T-helper 2 cell treated with Interferon-gamma antibody and Interleukin-4, amounts not matched to agents 5 μg/mL and 100 μg/mL, for 36 hours (primary cell): ENCODE results near the gene SLC35G6.
"Not testable (repeated sequence)": the region's sequence is repeated elsewhere in the genome, so short reads cannot be mapped to it uniquely, and the experiment has no call there.

ENCODE experiments used
- DNase-seq: peaks from one replicate; pipeline ENCODE4 v3.0.0; 2021; ENCODE audit warnings: low spot score
- H3K27ac Mint-ChIP-seq: one replicate; pipeline ENCODE4 v1.8.0; 2021; ENCODE audit warnings: mild to moderate bottlenecking, mixed read lengths
- H3K27me3 Mint-ChIP-seq: one replicate; pipeline ENCODE4 v1.8.0; 2021; ENCODE audit warnings: low read depth, mixed read lengths
- H3K36me3 Mint-ChIP-seq: one replicate; pipeline ENCODE4 v1.8.0; 2021; ENCODE audit warnings: low read depth, mixed read lengths
- H3K4me1 Mint-ChIP-seq: one replicate; pipeline ENCODE4 v1.8.0; 2021; ENCODE audit warnings: low read depth, mixed read lengths
- H3K4me3 Mint-ChIP-seq: one replicate; pipeline ENCODE4 v1.8.0; 2022; ENCODE audit warnings: mild to moderate bottlenecking, moderate library complexity, mixed read lengths
- H3K9me3 Mint-ChIP-seq: one replicate; pipeline ENCODE4 v1.8.0; 2021; ENCODE audit warnings: mixed read lengths

SLC35G6 gene

GRCh38 chr17:7466639-7467341 lies 14.5 kb upstream of the SLC35G6 start:
- H3K4me1 Mint-ChIP-seq = peaks cover 4% of the 10 kb centered on the region
- H3K9me3 Mint-ChIP-seq = no peaks in the 10 kb centered on the region
- no peak overlapping the region for H3K4me3 Mint-ChIP-seq
- no peak overlapping the region for H3K27ac Mint-ChIP-seq
- DNase-seq = no peak
- H3K27me3 Mint-ChIP-seq = no peaks in the 10 kb centered on the region
- H3K36me3 Mint-ChIP-seq = peaks cover 10% of the 10 kb centered on the region

- no peak overlapping the region for H3K27ac Mint-ChIP-seq
- H3K9me3 Mint-ChIP-seq = no peaks in the 10 kb centered on the region
- peaks cover 7% of the 10 kb centered on the region for H3K4me1 Mint-ChIP-seq
Measured at GRCh38 chr17:7467498-7467897, 13.7 kb upstream of the SLC35G6 start.

GRCh38 chr17:7468290-7468689 lies 13.0 kb upstream of the SLC35G6 start:
- H3K4me3 Mint-ChIP-seq = no peak overlapping the region
- H3K4me1 Mint-ChIP-seq = peaks cover 7% of the 10 kb centered on the region
- H3K36me3 Mint-ChIP-seq = peaks cover 8% of the 10 kb centered on the region
- H3K9me3 Mint-ChIP-seq = no peaks in the 10 kb centered on the region
- no peak overlapping the region for H3K27ac Mint-ChIP-seq
- DNase-seq = no peak
- H3K27me3 Mint-ChIP-seq = no peaks in the 10 kb centered on the region

More at GRCh38 chr17:7467498-7467897, 13.7 kb upstream of the SLC35G6 start:
- peaks cover 10% of the 10 kb centered on the region for H3K36me3 Mint-ChIP-seq
- H3K4me3 Mint-ChIP-seq = no peak overlapping the region
- no peak for DNase-seq
- no peaks in the 10 kb centered on the region for H3K27me3 Mint-ChIP-seq

- no peaks in the 10 kb centered on the region for H3K27me3 Mint-ChIP-seq
- no peaks in the 10 kb centered on the region for H3K9me3 Mint-ChIP-seq
- no peak overlapping the region for H3K27ac Mint-ChIP-seq
- H3K4me3 Mint-ChIP-seq = no peak overlapping the region
- H3K36me3 Mint-ChIP-seq = peaks cover 8% of the 10 kb centered on the region
- peaks cover 7% of the 10 kb centered on the region for H3K4me1 Mint-ChIP-seq
- DNase-seq = no peak
Measured at GRCh38 chr17:7468804-7469389, 12.3 kb upstream of the SLC35G6 start.

DNA sequence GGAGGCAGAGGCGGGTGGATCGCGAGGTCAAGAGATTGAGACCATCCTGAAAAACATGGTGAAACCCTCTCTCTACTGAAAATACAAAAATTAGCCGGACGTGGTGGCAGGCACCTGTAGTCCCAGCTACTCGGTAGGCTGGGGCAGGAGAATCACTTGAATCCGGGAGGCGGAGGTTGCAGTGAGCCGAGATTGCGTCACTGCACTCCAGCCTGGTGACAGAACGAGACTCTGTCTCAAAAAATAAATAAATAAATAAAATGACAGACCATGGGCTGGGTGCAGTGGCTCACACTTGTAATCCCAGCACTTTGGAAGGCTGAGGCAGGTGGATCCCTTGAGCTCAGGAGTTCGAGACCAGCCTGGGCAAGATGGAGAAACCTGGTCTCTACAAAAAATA lies 11.4 kb upstream of the SLC35G6 start:
- H3K4me3 Mint-ChIP-seq, DNase-seq, H3K4me1 Mint-ChIP-seq, H3K9me3 Mint-ChIP-seq, H3K36me3 Mint-ChIP-seq, H3K27ac Mint-ChIP-seq, H3K27me3 Mint-ChIP-seq: not testable (repeated sequence)

DNA sequence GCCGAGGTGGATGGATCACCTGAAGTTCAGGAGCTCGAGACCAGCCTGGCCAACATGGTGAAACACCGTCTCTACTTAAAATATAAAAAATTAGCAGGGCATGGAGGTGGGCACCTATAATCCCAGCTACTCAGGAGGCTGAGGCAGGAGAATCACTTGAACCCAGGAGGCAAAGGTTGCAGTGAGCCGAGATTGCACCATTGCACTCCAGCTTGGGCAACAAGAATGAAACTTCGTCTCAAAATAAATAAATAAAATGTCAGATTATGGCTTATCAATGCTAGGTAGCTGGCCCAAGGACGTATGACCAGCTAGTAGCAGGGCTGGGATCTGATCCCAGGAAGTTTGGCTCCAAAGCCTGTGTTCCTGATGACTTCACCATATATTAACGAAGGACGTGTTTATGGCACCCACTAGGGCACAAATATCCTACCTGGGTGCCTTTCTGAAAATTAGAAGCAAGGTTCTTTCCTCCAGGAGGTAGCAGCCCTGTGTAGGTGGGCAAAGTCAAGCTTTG lies 10.7 kb upstream of the SLC35G6 start:
- H3K9me3 Mint-ChIP-seq, H3K27ac Mint-ChIP-seq, DNase-seq, H3K27me3 Mint-ChIP-seq, H3K4me1 Mint-ChIP-seq, H3K4me3 Mint-ChIP-seq, H3K36me3 Mint-ChIP-seq: not testable (repeated sequence)

DNA sequence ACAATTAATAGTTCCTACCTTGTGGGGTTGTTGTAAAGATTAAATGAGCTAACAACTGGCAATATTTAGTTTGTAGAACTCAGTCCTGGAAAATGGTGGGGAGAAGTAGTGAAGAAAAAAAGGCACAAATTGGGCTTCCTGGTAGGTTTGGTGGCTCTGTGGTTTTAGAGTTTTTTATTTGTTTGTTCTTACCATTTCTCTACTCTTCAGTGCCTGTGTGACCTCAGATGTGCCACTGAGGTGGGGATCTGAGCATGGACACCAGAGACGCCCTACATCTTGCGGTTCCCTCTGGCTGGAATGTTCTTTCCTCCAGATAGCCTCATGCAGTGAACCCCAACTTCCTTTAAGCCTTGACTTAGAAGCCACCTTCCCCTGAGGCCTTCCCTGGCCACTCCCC lies 9.5 kb upstream of the SLC35G6 start:
- Mint-ChIP-seq H3K27me3 (no peaks in the 10 kb centered on the region), H3K4me3 (no peak overlapping the region), H3K9me3 (no peaks in the 10 kb centered on the region), H3K27ac (peak overlapping the region; percentile 55), H3K36me3 (peaks cover 3% of the 10 kb centered on the region), H3K4me1 (peaks cover 16% of the 10 kb centered on the region)
- no peak for DNase-seq

GRCh38 chr17:7474767-7475166 lies 6.5 kb upstream of the SLC35G6 start:
- H3K27me3 Mint-ChIP-seq, H3K9me3 Mint-ChIP-seq, H3K27ac Mint-ChIP-seq, H3K4me3 Mint-ChIP-seq, DNase-seq, H3K36me3 Mint-ChIP-seq: not testable (repeated sequence)
- H3K4me1 Mint-ChIP-seq = peaks cover 34% of the 10 kb centered on the region

DNA sequence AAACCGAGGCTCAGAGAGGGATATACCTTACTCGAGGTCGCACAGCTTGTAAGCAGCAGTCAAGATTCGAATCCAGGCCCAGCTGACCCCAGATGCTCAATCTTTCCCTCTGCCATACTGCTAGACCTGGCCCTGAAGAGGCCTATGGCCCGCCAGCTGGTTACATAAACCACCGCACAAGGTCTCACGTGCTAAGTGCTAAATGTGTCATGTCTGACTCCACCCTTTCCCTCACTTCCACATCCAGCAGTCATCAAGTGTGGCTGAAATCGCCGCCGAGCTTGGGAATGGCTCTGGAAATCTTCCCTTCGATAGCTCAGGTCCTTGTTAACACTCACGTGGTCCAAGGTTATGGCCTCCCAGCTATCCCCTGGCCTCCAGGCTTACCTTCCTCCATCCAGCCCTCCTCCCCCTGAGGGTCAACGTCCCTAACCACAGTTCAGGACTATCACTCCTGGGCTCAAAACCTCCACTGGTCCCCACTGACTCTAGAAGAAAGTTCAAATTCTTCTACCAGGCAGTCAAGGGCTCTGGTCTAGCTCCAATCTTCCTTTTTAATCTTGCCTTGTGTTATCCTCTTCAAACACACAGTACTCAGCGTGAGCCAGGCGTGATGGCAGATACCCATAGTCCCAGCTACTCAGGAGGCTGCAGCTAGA lies 5.4 kb upstream of the SLC35G6 start:
- peak overlapping the region; percentile 17 for H3K27ac Mint-ChIP-seq
- peaks cover 38% of the 10 kb centered on the region for H3K4me1 Mint-ChIP-seq
- no peak overlapping the region for H3K4me3 Mint-ChIP-seq
- no peak for DNase-seq
- no peaks in the 10 kb centered on the region for H3K27me3 Mint-ChIP-seq
- no peaks in the 10 kb centered on the region for H3K9me3 Mint-ChIP-seq
- no peaks in the 10 kb centered on the region for H3K36me3 Mint-ChIP-seq

- peaks cover 37% of the 10 kb centered on the region for H3K4me1 Mint-ChIP-seq
- H3K9me3 Mint-ChIP-seq = no peaks in the 10 kb centered on the region
- DNase-seq = no peak
- H3K4me3 Mint-ChIP-seq = no peak overlapping the region
- peak overlapping the region; percentile 17 for H3K27ac Mint-ChIP-seq
- no peaks in the 10 kb centered on the region for H3K27me3 Mint-ChIP-seq
- H3K36me3 Mint-ChIP-seq = no peaks in the 10 kb centered on the region
Measured at GRCh38 chr17:7476494-7476893, 4.8 kb upstream of the SLC35G6 start.

DNA sequence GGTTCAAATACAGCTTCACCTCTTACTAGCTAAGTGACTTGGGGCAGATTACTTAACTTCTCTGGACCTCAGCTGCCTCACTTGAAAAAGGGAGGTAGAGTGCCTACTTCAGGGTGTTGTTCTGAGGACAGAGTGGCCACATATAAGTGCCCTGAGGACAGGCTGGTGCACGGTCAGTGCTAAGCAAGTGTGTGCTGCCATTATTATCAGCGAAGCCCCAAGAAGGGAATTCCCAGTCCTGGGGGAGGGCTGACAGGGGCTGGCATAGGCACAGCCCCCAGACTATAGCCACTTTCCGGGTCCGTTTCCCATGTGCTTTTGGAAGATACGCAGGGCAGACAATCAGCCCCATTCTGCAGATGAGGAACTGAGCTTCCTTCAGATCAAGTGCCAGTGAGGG lies 4.3 kb upstream of the SLC35G6 start:
- peak overlapping the region; percentile 17 for H3K27ac Mint-ChIP-seq
- H3K4me1 Mint-ChIP-seq = peaks cover 32% of the 10 kb centered on the region
- no peaks in the 10 kb centered on the region for H3K9me3 Mint-ChIP-seq
- H3K4me3 Mint-ChIP-seq = no peak overlapping the region
- no peaks in the 10 kb centered on the region for H3K27me3 Mint-ChIP-seq
- no peaks in the 10 kb centered on the region for H3K36me3 Mint-ChIP-seq
- DNase-seq = no peak

GRCh38 chr17:7477392-7478275 lies 3.6 kb upstream of the SLC35G6 start:
- Mint-ChIP-seq H3K4me3 (peak overlapping the region; percentile 89), H3K4me1 (peaks cover 32% of the 10 kb centered on the region), H3K27me3 (no peaks in the 10 kb centered on the region)

GRCh38 chr17:7478276-7479212 lies 2.7 kb upstream of the SLC35G6 start:
- H3K9me3 Mint-ChIP-seq = no peaks in the 10 kb centered on the region
- no peaks in the 10 kb centered on the region for H3K36me3 Mint-ChIP-seq
- no peaks in the 10 kb centered on the region for H3K27me3 Mint-ChIP-seq
- DNase-seq = peak; percentile 33
- H3K27ac Mint-ChIP-seq = peak overlapping the region; percentile 87
- H3K4me3 Mint-ChIP-seq = peak overlapping the region; percentile 89
- peaks cover 39% of the 10 kb centered on the region for H3K4me1 Mint-ChIP-seq

More at GRCh38 chr17:7477392-7478275, 3.6 kb upstream of the SLC35G6 start:
- H3K27ac Mint-ChIP-seq = peak overlapping the region; percentile 87
- no peaks in the 10 kb centered on the region for H3K9me3 Mint-ChIP-seq
- DNase-seq = no peak
- H3K36me3 Mint-ChIP-seq = no peaks in the 10 kb centered on the region
